Measurements from ENCODE around the gene EPHA2. TPM values are rescaled to one million over a fixed set of nuclear protein-coding genes. Genes with fewer than 3 reads are reported as not detected.
"Not testable (repeated sequence)": the region's sequence is repeated elsewhere in the genome, so short reads cannot be mapped to it uniquely, and the experiment has no call there.

Gene EPHA2
- total RNA-seq, 1 experiment from 2014 or later = 91.6 TPM

DNA sequence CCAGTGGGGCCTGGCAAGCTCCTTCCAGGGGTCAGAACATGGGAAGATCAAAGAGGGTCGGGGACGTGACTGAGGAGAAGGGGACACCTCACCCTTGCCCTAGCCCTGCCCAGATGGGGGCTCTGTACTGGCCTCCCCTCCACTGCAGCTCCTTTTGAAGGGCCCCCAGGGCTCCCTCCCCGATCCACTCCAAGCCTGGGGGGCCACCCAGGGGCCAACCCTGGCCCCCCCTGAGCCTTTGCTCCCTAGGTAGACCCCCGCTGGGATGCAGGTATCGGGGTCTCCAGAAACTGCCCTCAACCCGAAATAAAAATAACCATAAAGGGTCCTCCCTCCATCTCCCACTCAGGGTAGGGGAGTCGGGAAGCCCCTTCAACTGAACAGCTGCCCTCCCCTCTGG is 45.0 kb downstream of the EPHA2 start:
- intact Hi-C loops (cut with micrococcal nuclease; ENCODE audit: unreplicated experiment) = no loop called here
- no peak for TF ChIP-seq EZH2 (IDR thresholded peaks at IDR 0.05; ENCODE audit: borderline replicate concordance, low read depth, low read length, poor library complexity, severe bottlenecking)

DNA sequence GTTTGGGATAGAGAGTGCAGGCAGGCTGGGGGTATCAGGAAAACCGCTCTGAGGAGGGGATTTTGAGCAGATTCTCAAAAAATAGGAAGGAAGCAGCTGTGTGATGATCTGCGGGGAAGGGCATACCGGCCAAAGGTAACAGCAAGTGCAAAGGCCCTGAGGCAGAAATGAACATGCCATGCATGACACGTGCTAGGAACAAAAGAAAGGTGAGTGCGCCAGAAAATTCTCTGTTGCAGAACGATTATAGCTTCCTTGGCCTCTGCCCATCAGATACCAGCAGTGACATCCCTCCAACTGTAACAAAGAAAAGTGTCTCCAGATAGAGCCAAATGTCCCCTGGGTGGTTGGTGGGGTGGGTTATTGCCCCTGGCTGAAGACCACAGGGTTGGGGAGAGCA is 45.4 kb downstream of the EPHA2 start:
- Histone ChIP-seq H3K27ac (ENCODE audit: low read depth, low read length, poor library complexity, severe bottlenecking) (no peak overlapping the region), H3K36me3 (ENCODE audit: insufficient read depth, low read length, poor library complexity, severe bottlenecking) (no peaks in the 10 kb centered on the region), H3K27me3 (replicated peaks; ENCODE audit: insufficient read depth, low read depth, low read length, poor library complexity) (no peaks in the 10 kb centered on the region), H3K4me1 (ENCODE audit: insufficient read depth, low read length, poor library complexity, severe bottlenecking) (peaks cover 28% of the 10 kb centered on the region), H3K9me3 (ENCODE audit: low read depth, low read length, poor library complexity, severe bottlenecking) (peaks cover 8% of the 10 kb centered on the region), H3K4me3 (ENCODE audit: low read depth, low read length, poor library complexity, severe bottlenecking) (no peak overlapping the region)
- TF ChIP-seq EZH2 (IDR thresholded peaks at IDR 0.05; ENCODE audit: borderline replicate concordance, low read depth, low read length, poor library complexity, severe bottlenecking) = no peak
- TF ChIP-seq CTCF (conservative IDR thresholded peaks at IDR 0.05; ENCODE audit: low read depth, low read length) = no peak
- no peak for DNase-seq (ENCODE audit: low spot score)
- intact Hi-C loops (cut with micrococcal nuclease; ENCODE audit: unreplicated experiment) = no loop called here
- BruUV-seq (replicated peaks) = no TSS peak
- POLR2A ChIA-PET (ENCODE audit: low non-redundant PET) = no interaction called here
- CTCF ChIA-PET = interaction anchor here (0.7 kb wide), 1 partner anchor 31 kb away, joined by 3 read pairs; no protein-coding TSS in a partner anchor

More for the DNA sequence above, 45.0 kb downstream of the EPHA2 start:
- Histone ChIP-seq H3K4me3 (ENCODE audit: low read depth, low read length, poor library complexity, severe bottlenecking) (no peak overlapping the region), H3K27ac (ENCODE audit: low read depth, low read length, poor library complexity, severe bottlenecking) (no peak overlapping the region), H3K27me3 (replicated peaks; ENCODE audit: insufficient read depth, low read depth, low read length, poor library complexity) (no peaks in the 10 kb centered on the region), H3K4me1 (ENCODE audit: insufficient read depth, low read length, poor library complexity, severe bottlenecking) (peaks cover 32% of the 10 kb centered on the region), H3K9me3 (ENCODE audit: low read depth, low read length, poor library complexity, severe bottlenecking) (peaks cover 8% of the 10 kb centered on the region), H3K36me3 (ENCODE audit: insufficient read depth, low read length, poor library complexity, severe bottlenecking) (no peaks in the 10 kb centered on the region)
- ChIA-PET POLR2A (ENCODE audit: low non-redundant PET) (no interaction called here), CTCF (interaction anchor here (0.7 kb wide), 1 partner anchor 31 kb away, joined by 3 read pairs; no protein-coding TSS in a partner anchor)
- DNase-seq (ENCODE audit: low spot score) = no peak
- BruUV-seq (replicated peaks) = no TSS peak

DNA sequence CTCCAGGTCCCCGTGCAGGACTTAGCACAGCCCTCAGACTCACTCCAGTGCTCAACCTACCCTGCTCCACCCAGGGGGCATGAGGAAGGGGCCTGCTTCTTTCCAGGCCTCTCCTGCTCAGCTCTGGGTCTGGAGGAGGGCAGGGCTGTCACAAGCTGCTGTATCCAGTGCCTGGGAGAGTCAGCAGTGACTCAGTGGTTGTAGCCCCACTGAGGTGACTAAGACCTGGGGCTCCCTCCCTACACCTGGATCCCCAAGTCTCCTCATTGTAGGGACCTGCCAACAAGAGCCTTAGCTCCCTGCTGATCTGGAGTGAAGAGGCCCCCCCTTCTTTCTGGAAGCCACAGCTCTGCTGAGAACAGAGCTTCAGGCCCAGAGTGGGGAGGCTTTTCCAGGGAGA is 46.3 kb downstream of the EPHA2 start:
- Histone ChIP-seq H3K9me3 (ENCODE audit: low read depth, low read length, poor library complexity, severe bottlenecking) (peaks cover 8% of the 10 kb centered on the region), H3K4me3 (ENCODE audit: low read depth, low read length, poor library complexity, severe bottlenecking) (no peak overlapping the region), H3K36me3 (ENCODE audit: insufficient read depth, low read length, poor library complexity, severe bottlenecking) (no peaks in the 10 kb centered on the region), H3K27me3 (replicated peaks; ENCODE audit: insufficient read depth, low read depth, low read length, poor library complexity) (no peaks in the 10 kb centered on the region), H3K4me1 (ENCODE audit: insufficient read depth, low read length, poor library complexity, severe bottlenecking) (peaks cover 21% of the 10 kb centered on the region), H3K27ac (ENCODE audit: low read depth, low read length, poor library complexity, severe bottlenecking) (no peak overlapping the region)
- TF ChIP-seq EZH2 (IDR thresholded peaks at IDR 0.05; ENCODE audit: borderline replicate concordance, low read depth, low read length, poor library complexity, severe bottlenecking) (no peak), CTCF (conservative IDR thresholded peaks at IDR 0.05; ENCODE audit: low read depth, low read length) (no peak)
- CTCF ChIA-PET = no interaction called here
- no TSS peak for BruUV-seq (replicated peaks)
- DNase-seq (ENCODE audit: low spot score) = no peak
- intact Hi-C loops (cut with micrococcal nuclease; ENCODE audit: unreplicated experiment) = no loop called here
- POLR2A ChIA-PET (ENCODE audit: low non-redundant PET) = no interaction called here

GRCh38 chr1:16107039-16107438 is 48.8 kb downstream of the EPHA2 start:
- H3K9me3 ChIP-seq (ENCODE audit: low read depth, low read length, poor library complexity, severe bottlenecking); BruUV-seq (replicated peaks); H3K4me3 ChIP-seq (ENCODE audit: low read depth, low read length, poor library complexity, severe bottlenecking); POLR2A ChIA-PET (ENCODE audit: low non-redundant PET); H3K27me3 ChIP-seq (replicated peaks; ENCODE audit: insufficient read depth, low read depth, low read length, poor library complexity); intact Hi-C loops (cut with micrococcal nuclease; ENCODE audit: unreplicated experiment); H3K36me3 ChIP-seq (ENCODE audit: insufficient read depth, low read length, poor library complexity, severe bottlenecking); H3K4me1 ChIP-seq (ENCODE audit: insufficient read depth, low read length, poor library complexity, severe bottlenecking); CTCF ChIA-PET: not testable (repeated sequence)
- DNase-seq (ENCODE audit: low spot score) = peak; percentile 39
- peak overlapping the region; percentile 72 for H3K27ac ChIP-seq (ENCODE audit: low read depth, low read length, poor library complexity, severe bottlenecking)
